22Rv1 (cell line): ENCODE results near the gene MAML3.

Experiments used
- ZFX ChIP-seq: fragments of 450-650 bp; IDR thresholded peaks from 2 replicates; pipeline ENCODE4 v1.6.1; 2017; ENCODE audit warnings: antibody characterized with exemption, borderline replicate concordance
- TF ChIP-seq, protein P1 (sequence below): fragments of 450-650 bp; IDR thresholded peaks from 2 replicates; pipeline ENCODE4 v1.5.1; 2017; ENCODE audit warnings: mild to moderate bottlenecking

- TF ChIP-seq, protein P1, sequence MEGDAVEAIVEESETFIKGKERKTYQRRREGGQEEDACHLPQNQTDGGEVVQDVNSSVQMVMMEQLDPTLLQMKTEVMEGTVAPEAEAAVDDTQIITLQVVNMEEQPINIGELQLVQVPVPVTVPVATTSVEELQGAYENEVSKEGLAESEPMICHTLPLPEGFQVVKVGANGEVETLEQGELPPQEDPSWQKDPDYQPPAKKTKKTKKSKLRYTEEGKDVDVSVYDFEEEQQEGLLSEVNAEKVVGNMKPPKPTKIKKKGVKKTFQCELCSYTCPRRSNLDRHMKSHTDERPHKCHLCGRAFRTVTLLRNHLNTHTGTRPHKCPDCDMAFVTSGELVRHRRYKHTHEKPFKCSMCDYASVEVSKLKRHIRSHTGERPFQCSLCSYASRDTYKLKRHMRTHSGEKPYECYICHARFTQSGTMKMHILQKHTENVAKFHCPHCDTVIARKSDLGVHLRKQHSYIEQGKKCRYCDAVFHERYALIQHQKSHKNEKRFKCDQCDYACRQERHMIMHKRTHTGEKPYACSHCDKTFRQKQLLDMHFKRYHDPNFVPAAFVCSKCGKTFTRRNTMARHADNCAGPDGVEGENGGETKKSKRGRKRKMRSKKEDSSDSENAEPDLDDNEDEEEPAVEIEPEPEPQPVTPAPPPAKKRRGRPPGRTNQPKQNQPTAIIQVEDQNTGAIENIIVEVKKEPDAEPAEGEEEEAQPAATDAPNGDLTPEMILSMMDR = no peak
- no peak for TF ChIP-seq ZFX
Measured at GRCh38 chr4:139746431-139747171, 407.4 kb downstream of the MAML3 start.
